Measurements from ENCODE around the gene MGLL. TPM values are rescaled to one million over a fixed set of nuclear protein-coding genes. Genes with fewer than 3 reads are reported as not detected.

Gene MGLL
- total and polyA plus RNA-seq, 10 donors: 11.0 to 134 (median 80.7) TPM

- intact Hi-C loops (cut with DNase I; ENCODE audit: low total_unique reads): no loop called here
Observed at GRCh38 chr3:127786353-127787070, 35.8 kb downstream of the MGLL start.

GRCh38 chr3:127785711-127786265 is 36.5 kb downstream of the MGLL start:
- no peaks in the 10 kb centered on the region for H3K27me3 ChIP-seq (replicated peaks in 1 of 7)
- no peak for TF ChIP-seq POLR2A (IDR thresholded peaks at IDR 0.05)
- no peak for TF ChIP-seq CTCF (IDR thresholded peaks at IDR 0.05 in 8 of 11, conservative IDR thresholded peaks at IDR 0.05 in 3 of 11)
- TF ChIP-seq POLR2AphosphoS5 (IDR thresholded peaks at IDR 0.05): no peak
- peak overlapping the region in 5 of 8 donors; percentile 5 to 59 (median 40) for H3K27ac ChIP-seq
- H3K4me1 ChIP-seq: peaks cover 7 to 54% (median 33%) of the 10 kb centered on the region in 6 donors
- 61 to 72% (median 64%) methylated on average over 11 to 12 of the region's 12 CpGs for WGBS, 5 donors
- peak; percentile 69 for DNase-seq
- no peak overlapping the region for H3K4me3 ChIP-seq
- peaks cover 0 to 19% (median 0%) of the 10 kb centered on the region in 6 donors for H3K36me3 ChIP-seq
- H3K9me3 ChIP-seq: no peaks in the 10 kb centered on the region
- intact Hi-C loops (cut with DNase I; ENCODE audit: low total_unique reads): no loop called here

More at GRCh38 chr3:127786353-127787070, 35.8 kb downstream of the MGLL start:
- TF ChIP-seq CTCF (IDR thresholded peaks at IDR 0.05 in 8 of 11, conservative IDR thresholded peaks at IDR 0.05 in 3 of 11): no peak
- peak in 1 of 3 donors; percentile 35 for TF ChIP-seq POLR2AphosphoS5 (IDR thresholded peaks at IDR 0.05)
- no peak for TF ChIP-seq POLR2A (IDR thresholded peaks at IDR 0.05)
- DNase-seq: peak; percentile 70
- H3K9me3 ChIP-seq: no peaks in the 10 kb centered on the region
- peaks cover 0 to 12% (median 0%) of the 10 kb centered on the region in 6 donors for H3K36me3 ChIP-seq
- H3K4me1 ChIP-seq: peaks cover 7 to 59% (median 39%) of the 10 kb centered on the region in 6 donors
- H3K27me3 ChIP-seq (replicated peaks in 1 of 7): no peaks in the 10 kb centered on the region
- WGBS, 5 donors: 70 to 75% (median 71%) methylated on average over 18 to 19 of the region's 19 CpGs
- H3K27ac ChIP-seq: peak overlapping the region in 6 of 8 donors; percentile 17 to 59 (median 40)
- no peak overlapping the region for H3K4me3 ChIP-seq

- peaks cover 7 to 56% (median 31%) of the 10 kb centered on the region in 6 donors for H3K4me1 ChIP-seq
- intact Hi-C loops (cut with DNase I; ENCODE audit: low total_unique reads): no loop called here
- WGBS, 5 donors: 67 to 78% (median 75%) methylated on average over 12 of the region's 12 CpGs
Observed at GRCh38 chr3:127784865-127785710, 37.2 kb downstream of the MGLL start.

More at GRCh38 chr3:127784865-127785710, 37.2 kb downstream of the MGLL start:
- Histone ChIP-seq H3K36me3 (peaks cover 0 to 23% (median 0%) of the 10 kb centered on the region in 6 donors), H3K27me3 (replicated peaks in 1 of 7) (no peaks in the 10 kb centered on the region), H3K27ac (peak overlapping the region in 5 of 8 donors; percentile 5 to 59 (median 40)), H3K9me3 (no peaks in the 10 kb centered on the region), H3K4me3 (no peak overlapping the region)
- TF ChIP-seq POLR2A (IDR thresholded peaks at IDR 0.05) (no peak), POLR2AphosphoS5 (IDR thresholded peaks at IDR 0.05) (no peak), CTCF (IDR thresholded peaks at IDR 0.05 in 8 of 11, conservative IDR thresholded peaks at IDR 0.05 in 3 of 11) (no peak)
- DNase-seq: peak; percentile 49
